WERI-Rb-1 (cell line): ENCODE data around the gene TIMP2.

Experiments used
- DNase-seq: peaks from one replicate; pipeline ENCODE4 v3.0.0-alpha.2; 2020
- H3K27ac ChIP-seq: fragments of 250-450 bp; sonication (Bioruptor Pico); 2 replicates; pipeline ENCODE4 v1.5.1; 2020; ENCODE audit warnings: mild to moderate bottlenecking, moderate library complexity
- H3K27me3 ChIP-seq: fragments of 250-450 bp; sonication (Bioruptor Pico); 2 replicates; pipeline ENCODE4 v1.5.1; 2021; ENCODE audit warnings: mild to moderate bottlenecking, low read depth, moderate library complexity; ENCODE audit not compliant: insufficient read depth, severe bottlenecking
- H3K36me3 ChIP-seq: fragments of 250-450 bp; sonication (Bioruptor Pico); 2 replicates; pipeline ENCODE4 v1.5.1; 2020; ENCODE audit warnings: mild to moderate bottlenecking, moderate library complexity
- H3K4me3 ChIP-seq: 2 replicates; pipeline ENCODE4 v1.5.1; 2011; ENCODE audit warnings: low read depth, mild to moderate bottlenecking, control low read depth, low read length
- H3K9me3 ChIP-seq: fragments of 250-450 bp; sonication (Bioruptor Pico); 2 replicates; pipeline ENCODE4 v1.5.1; 2021; ENCODE audit warnings: mild to moderate bottlenecking, moderate library complexity; ENCODE audit not compliant: severe bottlenecking
- TF ChIP-seq, protein P1 (sequence below): IDR thresholded peaks from 2 replicates; pipeline ENCODE4 v1.5.1; 2011; ENCODE audit warnings: low read depth, mild to moderate bottlenecking, control low read depth, inconsistent platforms, low read length

TIMP2 gene

DNA sequence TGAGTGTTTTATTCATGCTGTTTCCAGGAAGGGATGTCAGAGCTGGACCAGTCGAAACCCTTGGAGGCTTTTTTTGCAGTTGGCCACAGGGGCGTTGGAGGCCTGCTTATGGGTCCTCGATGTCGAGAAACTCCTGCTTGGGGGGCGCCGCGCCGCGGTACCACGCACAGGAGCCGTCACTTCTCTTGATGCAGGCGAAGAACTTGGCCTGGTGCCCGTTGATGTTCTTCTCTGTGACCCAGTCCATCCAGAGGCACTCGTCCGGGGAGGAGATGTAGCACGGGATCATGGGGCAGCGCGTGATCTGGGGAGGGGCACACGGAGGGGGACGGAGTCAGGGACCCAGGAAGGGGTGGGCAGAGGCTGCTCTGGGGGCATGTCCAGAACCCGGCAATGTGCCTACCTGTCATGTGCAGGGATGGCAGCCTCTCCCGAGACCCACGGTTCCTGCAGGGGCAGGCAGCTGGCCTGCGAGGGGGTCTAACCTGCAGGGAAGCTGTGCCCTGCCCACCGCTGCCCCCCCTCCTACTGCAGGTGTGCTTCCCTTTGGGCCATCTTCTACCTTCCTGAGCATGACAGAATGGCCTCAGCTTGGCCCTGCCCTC is 69.5 kb downstream of the TIMP2 start:
- Histone ChIP-seq H3K27ac (peak overlapping the region; percentile 75), H3K36me3 (peaks cover 30% of the 10 kb centered on the region), H3K9me3 (no peaks in the 10 kb centered on the region), H3K4me3 (no peak overlapping the region), H3K27me3 (no peaks in the 10 kb centered on the region)
- TF ChIP-seq, protein P1, sequence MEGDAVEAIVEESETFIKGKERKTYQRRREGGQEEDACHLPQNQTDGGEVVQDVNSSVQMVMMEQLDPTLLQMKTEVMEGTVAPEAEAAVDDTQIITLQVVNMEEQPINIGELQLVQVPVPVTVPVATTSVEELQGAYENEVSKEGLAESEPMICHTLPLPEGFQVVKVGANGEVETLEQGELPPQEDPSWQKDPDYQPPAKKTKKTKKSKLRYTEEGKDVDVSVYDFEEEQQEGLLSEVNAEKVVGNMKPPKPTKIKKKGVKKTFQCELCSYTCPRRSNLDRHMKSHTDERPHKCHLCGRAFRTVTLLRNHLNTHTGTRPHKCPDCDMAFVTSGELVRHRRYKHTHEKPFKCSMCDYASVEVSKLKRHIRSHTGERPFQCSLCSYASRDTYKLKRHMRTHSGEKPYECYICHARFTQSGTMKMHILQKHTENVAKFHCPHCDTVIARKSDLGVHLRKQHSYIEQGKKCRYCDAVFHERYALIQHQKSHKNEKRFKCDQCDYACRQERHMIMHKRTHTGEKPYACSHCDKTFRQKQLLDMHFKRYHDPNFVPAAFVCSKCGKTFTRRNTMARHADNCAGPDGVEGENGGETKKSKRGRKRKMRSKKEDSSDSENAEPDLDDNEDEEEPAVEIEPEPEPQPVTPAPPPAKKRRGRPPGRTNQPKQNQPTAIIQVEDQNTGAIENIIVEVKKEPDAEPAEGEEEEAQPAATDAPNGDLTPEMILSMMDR = no peak
- no peak for DNase-seq

DNA sequence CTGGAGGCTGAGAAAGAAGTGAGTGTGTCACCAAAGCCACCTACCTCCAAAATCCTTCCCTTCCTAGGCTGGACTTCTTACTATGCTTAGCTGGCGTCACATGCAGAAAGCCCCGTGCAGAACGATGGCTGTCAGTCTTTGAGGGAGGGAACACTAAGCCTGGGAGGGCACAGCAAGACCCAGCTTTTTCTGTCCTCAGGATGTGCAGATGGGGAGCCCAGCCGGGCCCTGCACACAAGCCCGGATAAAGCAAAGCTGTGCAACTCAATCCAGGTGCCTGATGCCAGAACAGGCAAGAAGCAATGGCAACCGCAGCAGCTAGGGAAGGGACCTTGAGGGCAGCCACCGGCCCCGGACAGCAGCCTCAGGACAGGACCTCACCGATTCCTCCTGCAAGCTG is 70.7 kb downstream of the TIMP2 start:
- H3K4me3 ChIP-seq = no peak overlapping the region
- peak; percentile 80 for DNase-seq

DNA sequence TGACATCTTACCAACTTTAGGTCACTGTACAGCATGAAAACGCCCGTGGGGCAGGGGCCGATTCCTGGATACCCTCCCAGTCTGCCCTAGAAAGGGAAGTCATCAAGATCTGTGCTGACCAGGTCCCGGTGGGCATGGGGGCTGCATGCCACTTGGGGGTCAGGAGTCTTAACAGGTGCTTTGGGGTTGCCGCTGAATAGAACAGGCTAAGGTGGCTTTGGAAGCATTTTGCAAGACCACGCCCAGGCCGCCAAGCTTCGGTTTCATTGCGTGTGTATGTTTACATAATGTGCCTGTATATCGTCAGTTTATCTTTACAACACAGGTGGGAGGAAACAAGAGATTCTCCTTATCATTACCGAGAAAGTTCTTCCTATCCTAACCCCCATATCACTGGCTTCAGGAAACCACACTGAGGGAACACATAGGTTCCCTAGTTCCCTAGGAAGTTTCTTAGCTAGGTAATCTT is 71.2 kb downstream of the TIMP2 start:
- TF ChIP-seq, protein P1 = no peak
- DNase-seq = no peak
- peaks cover 30% of the 10 kb centered on the region for H3K36me3 ChIP-seq

More for the DNA sequence above, 70.7 kb downstream of the TIMP2 start:
- TF ChIP-seq, protein P1 = no peak
- Histone ChIP-seq H3K27ac (peak overlapping the region; percentile 47), H3K36me3 (peaks cover 30% of the 10 kb centered on the region), H3K27me3 (no peaks in the 10 kb centered on the region), H3K9me3 (no peaks in the 10 kb centered on the region)

DNA sequence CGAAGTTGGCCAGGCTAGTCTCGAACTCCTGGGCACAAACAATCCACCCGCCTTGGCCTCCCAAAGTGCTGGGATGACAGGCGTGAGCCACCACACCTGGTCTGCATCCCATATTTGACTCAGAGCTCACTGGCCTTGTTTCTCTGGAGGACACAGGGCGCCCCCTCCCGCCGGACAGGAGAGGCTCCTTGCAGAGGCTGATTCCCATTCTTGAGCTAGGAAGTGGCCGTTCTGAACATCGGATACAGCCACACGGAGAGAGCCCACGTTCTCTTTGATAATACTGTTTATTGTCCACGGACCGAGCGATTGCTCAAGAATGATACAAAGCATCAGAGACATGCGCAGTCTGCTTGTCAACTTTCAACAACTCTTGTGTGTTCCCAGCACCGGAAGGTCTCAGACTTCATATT is 72.5 kb downstream of the TIMP2 start:
- no peaks in the 10 kb centered on the region for H3K9me3 ChIP-seq
- no peaks in the 10 kb centered on the region for H3K27me3 ChIP-seq
- H3K4me3 ChIP-seq = no peak overlapping the region
- DNase-seq = peak; percentile 53
- H3K27ac ChIP-seq = no peak overlapping the region
- TF ChIP-seq, protein P1 = peak; percentile 53
- H3K36me3 ChIP-seq = peaks cover 30% of the 10 kb centered on the region

More for the DNA sequence above, 71.2 kb downstream of the TIMP2 start:
- H3K4me3 ChIP-seq = no peak overlapping the region
- H3K27me3 ChIP-seq = no peaks in the 10 kb centered on the region
- peak overlapping the region; percentile 47 for H3K27ac ChIP-seq
- no peaks in the 10 kb centered on the region for H3K9me3 ChIP-seq

DNA sequence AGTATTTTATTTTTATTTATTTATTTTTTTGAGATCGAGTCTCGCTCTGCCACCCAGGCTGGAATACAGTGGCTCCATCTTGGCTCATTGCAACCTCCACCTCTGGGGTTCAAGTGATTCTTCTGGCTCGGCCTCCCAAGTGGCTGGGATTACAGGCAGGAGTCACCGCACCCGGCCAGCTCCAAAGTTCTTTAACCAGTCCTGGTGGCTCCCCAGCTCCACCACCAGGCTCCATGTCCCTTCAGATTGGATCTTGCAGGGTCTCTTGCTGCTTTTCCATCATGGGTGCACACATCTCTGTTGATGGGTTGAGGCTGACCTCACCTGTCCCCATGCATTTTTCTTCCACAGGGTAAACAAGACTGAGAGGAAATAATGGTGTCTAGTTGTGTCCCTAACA is 76.2 kb downstream of the TIMP2 start:
- DNase-seq = no peak
- Histone ChIP-seq H3K27ac (no peak overlapping the region), H3K4me3 (no peak overlapping the region), H3K27me3 (no peaks in the 10 kb centered on the region), H3K36me3 (peaks cover 9% of the 10 kb centered on the region), H3K9me3 (no peaks in the 10 kb centered on the region)
- TF ChIP-seq, protein P1 = no peak

DNA sequence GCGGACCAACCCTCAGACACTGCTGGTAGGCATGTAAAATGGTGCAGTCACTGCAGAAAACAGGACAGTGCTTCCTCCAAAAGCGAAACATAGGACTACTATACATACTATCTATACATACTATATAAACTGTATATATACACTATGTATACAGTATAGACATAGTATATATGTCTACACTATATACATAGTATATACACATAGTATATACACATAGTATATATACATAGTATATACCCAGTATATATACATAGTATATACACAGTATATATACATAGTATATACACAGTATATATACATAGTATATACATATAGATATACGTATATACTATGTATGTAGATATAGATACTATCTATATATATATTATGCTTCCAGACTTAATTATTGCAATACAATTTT is 78.1 kb downstream of the TIMP2 start:
- Histone ChIP-seq H3K9me3 (no peaks in the 10 kb centered on the region), H3K36me3 (no peaks in the 10 kb centered on the region), H3K27ac (no peak overlapping the region), H3K4me3 (no peak overlapping the region), H3K27me3 (no peaks in the 10 kb centered on the region)
- no peak for DNase-seq
- TF ChIP-seq, protein P1 = no peak
